SK-N-SH treated with all-trans-retinoic acid at 6 μM for 48 hours (cell line): ENCODE results near the gene FANCG.

Experiments
- ARNTL ChIP-seq: fragments of 450-650 bp; formaldehyde crosslinking; IDR thresholded peaks from 2 replicates; pipeline ENCODE4 v1.5.0; 2020; ENCODE audit warnings: low read depth, mild to moderate bottlenecking, moderate library complexity, borderline replicate concordance
- BACH2 ChIP-seq: fragments of 250-450 bp; sonication (Bioruptor Pico); IDR thresholded peaks from 2 replicates; pipeline ENCODE4 v1.9.0; 2021; ENCODE audit warnings: mild to moderate bottlenecking, borderline replicate concordance
- ESRRG ChIP-seq: fragments of 250-450 bp; sonication (Bioruptor Pico); IDR thresholded peaks from 2 replicates; pipeline ENCODE4 v1.6.1; 2021; ENCODE audit warnings: mild to moderate bottlenecking
- ISL1 ChIP-seq: fragments of 250-450 bp; sonication (Bioruptor Pico); IDR thresholded peaks from 2 replicates; pipeline ENCODE4 v2.1.2; 2022; ENCODE audit warnings: mild to moderate bottlenecking, moderate library complexity
- PATZ1 ChIP-seq: fragments of 250-450 bp; sonication (Bioruptor Pico); IDR thresholded peaks from 2 replicates; pipeline ENCODE4 v1.8.0; 2020; ENCODE audit warnings: mild to moderate bottlenecking, moderate library complexity, borderline replicate concordance
- PPARA ChIP-seq: fragments of 250-450 bp; sonication (Bioruptor Pico); IDR thresholded peaks from 2 replicates; pipeline ENCODE4 v1.5.0; 2020; ENCODE audit warnings: mild to moderate bottlenecking, borderline replicate concordance
- RARB ChIP-seq: fragments of 250-450 bp; sonication (Bioruptor Pico); IDR thresholded peaks from 2 replicates; pipeline ENCODE4 v1.8.0; 2021; ENCODE audit warnings: mild to moderate bottlenecking, moderate library complexity
- TSHZ2 ChIP-seq: fragments of 250-450 bp; sonication (Bioruptor Pico); IDR thresholded peaks from 2 replicates; pipeline ENCODE4 v1.5.0; 2020; ENCODE audit warnings: mild to moderate bottlenecking, moderate library complexity
- ZFP3 ChIP-seq: fragments of 250-450 bp; sonication (Bioruptor Pico); IDR thresholded peaks from 2 replicates; pipeline ENCODE4 v1.5.0; 2020; ENCODE audit warnings: mild to moderate bottlenecking, moderate library complexity
- ZFP30 ChIP-seq: fragments of 450-650 bp; formaldehyde crosslinking; IDR thresholded peaks from 2 replicates; pipeline ENCODE4 v1.5.0; 2022; ENCODE audit warnings: mild to moderate bottlenecking, moderate library complexity
- ZNF565 ChIP-seq: fragments of 450-650 bp; formaldehyde crosslinking; conservative IDR thresholded peaks from 2 replicates; pipeline ENCODE4 v1.5.0; 2020; ENCODE audit warnings: low read depth, mild to moderate bottlenecking, moderate library complexity
- ZNF8 ChIP-seq: fragments of 450-650 bp; formaldehyde crosslinking; IDR thresholded peaks from 2 replicates; pipeline ENCODE4 v1.5.0; 2020; ENCODE audit warnings: mild to moderate bottlenecking, moderate library complexity
- TF ChIP-seq, protein P1 (sequence below): fragments of 250-450 bp; sonication (Bioruptor Pico); IDR thresholded peaks from 2 replicates; pipeline ENCODE4 v1.5.1; 2020; ENCODE audit warnings: low read depth, mild to moderate bottlenecking, moderate library complexity
- TF ChIP-seq, protein P2 (sequence below): fragments of 250-450 bp; sonication (Bioruptor Pico); IDR thresholded peaks from 2 replicates; pipeline ENCODE4 v1.8.0; 2021; ENCODE audit warnings: low read depth, mild to moderate bottlenecking, moderate library complexity, borderline replicate concordance

GRCh38 chr9:35069020-35069419, 10.7 kb downstream of the FANCG start:
- TF ChIP-seq ESRRG (CRISPR knock-in tag) (no peak), PATZ1 (CRISPR knock-in tag) (no peak), ISL1 (CRISPR knock-in tag) (no peak), TSHZ2 (no peak), BACH2 (no peak), PPARA (CRISPR knock-in tag) (no peak), ARNTL (CRISPR knock-in tag) (no peak), ZNF8 (no peak), ZNF565 (CRISPR knock-in tag) (no peak), ZFP30 (no peak), ZFP3 (CRISPR knock-in tag) (no peak), RARB (CRISPR knock-in tag) (no peak)
- TF ChIP-seq, protein P1, sequence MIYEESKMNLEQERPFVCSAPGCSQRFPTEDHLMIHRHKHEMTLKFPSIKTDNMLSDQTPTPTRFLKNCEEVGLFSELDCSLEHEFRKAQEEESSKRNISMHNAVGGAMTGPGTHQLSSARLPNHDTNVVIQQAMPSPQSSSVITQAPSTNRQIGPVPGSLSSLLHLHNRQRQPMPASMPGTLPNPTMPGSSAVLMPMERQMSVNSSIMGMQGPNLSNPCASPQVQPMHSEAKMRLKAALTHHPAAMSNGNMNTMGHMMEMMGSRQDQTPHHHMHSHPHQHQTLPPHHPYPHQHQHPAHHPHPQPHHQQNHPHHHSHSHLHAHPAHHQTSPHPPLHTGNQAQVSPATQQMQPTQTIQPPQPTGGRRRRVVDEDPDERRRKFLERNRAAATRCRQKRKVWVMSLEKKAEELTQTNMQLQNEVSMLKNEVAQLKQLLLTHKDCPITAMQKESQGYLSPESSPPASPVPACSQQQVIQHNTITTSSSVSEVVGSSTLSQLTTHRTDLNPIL (CRISPR knock-in tag) = no peak
- TF ChIP-seq, protein P2, sequence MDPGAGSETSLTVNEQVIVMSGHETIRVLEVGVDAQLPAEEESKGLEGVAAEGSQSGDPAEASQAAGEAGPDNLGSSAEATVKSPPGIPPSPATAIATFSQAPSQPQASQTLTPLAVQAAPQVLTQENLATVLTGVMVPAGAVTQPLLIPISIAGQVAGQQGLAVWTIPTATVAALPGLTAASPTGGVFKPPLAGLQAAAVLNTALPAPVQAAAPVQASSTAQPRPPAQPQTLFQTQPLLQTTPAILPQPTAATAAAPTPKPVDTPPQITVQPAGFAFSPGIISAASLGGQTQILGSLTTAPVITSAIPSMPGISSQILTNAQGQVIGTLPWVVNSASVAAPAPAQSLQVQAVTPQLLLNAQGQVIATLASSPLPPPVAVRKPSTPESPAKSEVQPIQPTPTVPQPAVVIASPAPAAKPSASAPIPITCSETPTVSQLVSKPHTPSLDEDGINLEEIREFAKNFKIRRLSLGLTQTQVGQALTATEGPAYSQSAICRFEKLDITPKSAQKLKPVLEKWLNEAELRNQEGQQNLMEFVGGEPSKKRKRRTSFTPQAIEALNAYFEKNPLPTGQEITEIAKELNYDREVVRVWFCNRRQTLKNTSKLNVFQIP (CRISPR knock-in tag) = no peak
